Measurements from ENCODE around the gene C2orf81.
A peak's percentile ranks its signal among the peaks of the same experiment; 100 is the strongest.
"Not testable (repeated sequence)": the region's sequence is repeated elsewhere in the genome, so short reads cannot be mapped to it uniquely, and the experiment has no call there.

C2orf81 gene

DNA sequence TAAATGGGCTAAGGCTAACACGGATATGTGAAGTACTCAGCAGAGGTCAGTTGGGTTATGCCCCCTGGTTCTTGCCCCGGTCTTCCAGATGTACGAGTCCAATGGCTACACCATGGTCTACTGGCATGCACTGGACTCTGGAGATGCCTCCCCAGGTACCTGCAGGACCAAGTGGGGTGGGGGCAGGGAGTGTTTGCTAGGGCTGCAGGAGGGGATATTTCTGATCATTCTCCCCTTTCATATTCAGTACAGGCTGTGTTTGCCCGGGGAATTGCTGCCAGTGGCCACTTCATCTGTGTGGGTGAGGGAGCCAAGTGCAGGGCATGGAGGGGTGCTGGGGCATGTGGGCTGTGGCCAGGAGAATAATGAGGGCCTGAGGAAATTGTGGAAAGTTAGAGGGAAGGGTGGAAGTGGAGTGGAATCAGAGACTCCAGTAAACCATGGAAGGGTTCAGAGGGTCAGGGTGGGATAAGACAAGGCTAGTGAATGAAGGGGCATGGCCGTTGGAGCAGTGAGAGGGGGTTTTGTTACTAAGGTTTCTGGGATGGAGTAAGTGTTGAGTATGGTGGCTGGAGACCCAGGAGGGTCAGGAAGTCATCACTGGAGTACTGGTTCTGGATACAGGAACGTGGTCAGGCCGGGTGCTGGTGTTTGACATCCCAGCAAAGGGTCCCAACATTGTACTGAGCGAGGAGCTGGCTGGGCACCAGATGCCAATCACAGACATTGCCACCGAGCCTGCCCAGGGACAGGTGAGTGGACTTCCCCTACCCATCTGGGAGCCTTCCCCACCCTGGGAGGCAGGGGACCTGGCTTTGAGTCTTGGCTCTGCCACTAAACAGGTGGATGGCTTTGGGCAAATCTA lies 2.0 kb upstream of the C2orf81 start:
- no peak for DNase-seq

DNA sequence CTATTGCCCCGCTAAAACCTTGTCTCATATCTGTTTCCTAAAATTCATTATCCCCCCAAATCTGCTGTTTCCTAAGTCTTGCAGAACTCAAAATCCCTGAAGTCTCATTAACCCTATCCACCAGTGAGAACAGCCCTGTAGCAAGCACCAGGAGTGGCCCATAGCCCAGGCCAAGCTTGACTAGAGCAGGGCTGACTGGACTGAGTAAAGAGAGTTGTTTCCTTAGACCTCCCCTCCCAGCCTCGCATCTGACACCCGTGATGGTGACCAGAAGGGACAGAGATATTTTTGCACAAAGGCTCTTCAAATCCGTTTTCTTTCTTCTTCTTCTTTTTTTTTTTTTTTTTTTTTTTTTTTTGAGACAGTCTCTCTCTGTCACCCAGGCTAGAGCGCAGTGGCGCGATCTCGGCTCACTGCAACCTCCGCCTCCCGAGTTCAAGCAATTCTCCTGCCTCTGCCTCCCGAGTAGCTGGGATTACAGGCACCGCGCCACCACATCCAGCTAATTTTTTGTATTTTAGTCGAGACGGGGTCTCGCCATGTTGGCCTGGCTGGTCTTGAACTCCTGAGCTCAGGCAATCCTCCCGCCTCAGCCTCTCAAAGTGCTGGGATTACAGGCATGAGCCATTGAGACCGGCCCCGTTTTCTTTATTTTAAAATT lies 846 bp downstream of the C2orf81 start:
- not testable (repeated sequence) for DNase-seq

DNA sequence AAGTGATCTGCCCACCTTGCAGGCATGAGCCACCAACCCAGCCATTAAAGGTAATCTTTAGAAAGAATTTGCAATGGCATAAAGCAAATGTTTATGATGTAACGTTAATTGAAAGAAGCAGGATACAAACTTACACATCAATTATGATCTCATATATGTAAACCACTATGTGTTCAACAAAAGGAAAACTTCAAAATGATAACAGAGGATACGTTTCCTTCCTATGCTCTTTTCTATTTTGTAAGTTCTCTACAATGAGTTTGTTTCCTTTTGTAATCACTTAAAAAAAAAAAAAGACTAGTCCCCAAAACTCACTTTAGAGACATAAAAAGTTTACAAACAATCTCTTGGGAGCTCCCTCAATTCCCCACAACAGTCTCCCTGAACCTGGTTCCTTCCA lies 1.4 kb downstream of the C2orf81 start:
- no peak for DNase-seq

DNA sequence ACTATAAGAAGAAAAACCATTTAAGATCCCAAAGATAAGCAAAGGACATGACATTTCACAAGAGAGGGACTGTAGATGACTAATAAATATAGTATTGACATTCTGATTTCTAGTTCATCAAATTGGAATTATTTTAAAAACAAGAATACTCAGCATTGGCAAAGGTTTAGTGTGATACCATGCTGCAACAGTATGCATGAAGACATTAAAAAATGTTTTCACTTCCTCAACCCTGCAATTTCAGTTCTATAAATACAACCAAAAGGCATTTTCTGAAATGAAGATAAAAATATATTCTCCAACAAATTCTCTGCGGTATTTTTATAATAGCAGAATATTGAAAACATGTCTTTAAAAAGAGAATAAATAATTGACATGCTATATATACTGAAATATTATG lies 2.1 kb downstream of the C2orf81 start:
- DNase-seq, result peak; percentile 26

DNA sequence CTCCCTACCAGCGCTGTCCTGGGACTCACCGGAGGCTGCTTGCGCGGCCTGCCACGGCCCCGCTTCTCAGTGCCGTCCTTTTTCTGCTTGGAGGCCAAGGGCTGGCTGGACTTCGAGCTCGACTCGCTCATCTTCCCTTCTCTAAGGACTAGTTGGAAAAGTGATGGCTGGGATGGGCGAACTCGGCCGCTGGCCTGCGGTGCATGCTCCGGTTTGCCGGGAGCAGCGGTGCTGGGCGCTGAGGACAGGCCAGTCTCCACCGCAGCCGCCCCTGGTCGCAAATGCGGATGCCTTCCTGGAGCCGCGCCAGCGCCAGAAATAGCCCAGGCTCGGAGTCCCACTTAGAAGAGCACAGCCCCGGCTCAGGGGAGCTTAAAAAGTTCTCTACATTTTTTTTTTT lies 3.1 kb downstream of the C2orf81 start:
- no peak for DNase-seq

DNA sequence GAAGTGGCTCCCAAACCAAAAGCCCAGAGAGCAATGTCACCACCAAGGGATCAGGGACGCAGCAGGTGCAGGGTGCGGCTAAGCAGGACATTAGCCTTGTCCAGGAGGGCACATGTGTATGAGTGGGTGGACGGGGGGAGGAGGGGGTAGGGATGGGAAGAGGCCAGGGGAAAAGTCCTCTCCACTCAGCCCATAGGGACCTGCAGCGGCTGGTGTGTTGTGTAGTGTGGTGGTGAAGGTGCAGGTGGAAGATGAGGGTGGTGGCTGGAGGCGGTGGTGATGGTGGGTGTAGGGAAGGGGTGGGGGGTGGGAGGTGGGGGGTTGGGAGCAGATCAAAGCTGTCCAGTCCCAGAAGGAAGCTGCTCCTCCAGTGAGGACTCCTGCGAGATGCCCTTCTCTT lies 3.7 kb downstream of the C2orf81 start:
- DNase-seq, result no peak

DNA sequence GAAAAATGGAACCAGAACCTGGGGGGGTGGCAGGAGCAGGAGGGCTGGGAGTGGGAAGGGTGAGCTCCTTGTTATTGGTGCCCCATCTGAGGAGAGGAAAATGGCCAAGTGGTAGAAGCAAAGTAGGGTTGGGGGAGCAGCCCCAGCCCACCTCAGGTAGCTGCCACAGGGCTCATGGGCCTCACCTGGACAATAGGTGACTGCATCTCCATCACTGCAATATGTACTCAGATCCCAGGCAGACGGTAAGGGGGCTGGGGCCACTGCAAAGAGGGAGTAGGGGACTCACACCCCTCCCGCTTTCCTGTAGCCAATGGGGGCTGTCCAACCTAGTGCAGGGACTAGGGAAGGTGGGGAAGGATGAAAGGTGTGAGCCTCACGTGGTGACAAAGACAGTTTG lies 4.2 kb downstream of the C2orf81 start:
- no peak for DNase-seq

DNA sequence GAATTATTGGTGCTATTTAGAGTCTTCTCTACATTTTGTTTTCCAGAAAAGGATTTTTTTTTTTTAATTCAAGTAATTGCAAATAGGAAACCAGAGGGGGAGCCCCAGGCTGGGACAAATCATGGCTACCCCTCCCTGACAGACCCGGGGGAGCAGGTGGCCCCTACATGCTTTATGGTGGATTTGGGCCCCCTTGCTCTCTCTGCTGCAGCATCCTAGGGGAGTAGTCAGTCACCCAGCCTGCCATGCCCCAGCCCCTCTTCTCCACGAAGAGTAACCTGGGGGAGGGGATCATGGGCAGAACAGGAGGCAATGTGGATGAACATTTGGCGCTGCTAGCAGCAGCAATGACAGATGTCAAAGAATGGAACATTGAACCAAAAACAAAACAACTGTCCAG lies 4.6 kb downstream of the C2orf81 start:
- DNase-seq, result no peak

DNA sequence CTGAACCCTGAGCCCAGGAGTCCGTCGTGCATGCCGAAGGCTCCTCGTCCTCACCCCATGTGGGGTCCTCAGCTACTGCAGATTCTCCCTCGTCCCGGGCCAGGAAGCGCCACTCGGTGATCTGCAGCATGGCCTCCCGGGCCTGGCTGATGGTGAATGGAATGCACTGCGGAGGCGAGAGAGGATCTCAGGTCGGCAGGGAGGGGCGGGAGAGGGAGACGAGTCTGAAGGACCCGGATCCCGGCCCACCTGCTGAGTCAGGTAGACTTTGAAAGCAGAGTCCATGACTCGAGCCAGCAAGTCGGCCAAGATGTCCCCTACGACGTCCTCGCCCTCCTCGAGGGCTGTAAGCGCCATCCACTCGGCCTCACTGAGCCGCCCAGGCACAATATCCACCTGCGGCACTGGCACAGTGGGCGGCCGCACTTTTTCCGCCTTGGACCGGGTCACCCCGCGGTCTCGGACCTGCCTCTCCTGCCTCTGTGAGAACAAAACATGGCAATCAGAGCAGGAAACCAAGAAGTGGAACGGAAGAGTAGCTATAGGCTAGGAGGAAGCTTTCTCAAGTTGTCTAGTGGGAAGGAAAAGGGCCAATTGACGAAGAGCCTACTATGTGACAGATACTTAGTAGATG lies 5.5 kb downstream of the C2orf81 start:
- DNase-seq, result no peak

DNA sequence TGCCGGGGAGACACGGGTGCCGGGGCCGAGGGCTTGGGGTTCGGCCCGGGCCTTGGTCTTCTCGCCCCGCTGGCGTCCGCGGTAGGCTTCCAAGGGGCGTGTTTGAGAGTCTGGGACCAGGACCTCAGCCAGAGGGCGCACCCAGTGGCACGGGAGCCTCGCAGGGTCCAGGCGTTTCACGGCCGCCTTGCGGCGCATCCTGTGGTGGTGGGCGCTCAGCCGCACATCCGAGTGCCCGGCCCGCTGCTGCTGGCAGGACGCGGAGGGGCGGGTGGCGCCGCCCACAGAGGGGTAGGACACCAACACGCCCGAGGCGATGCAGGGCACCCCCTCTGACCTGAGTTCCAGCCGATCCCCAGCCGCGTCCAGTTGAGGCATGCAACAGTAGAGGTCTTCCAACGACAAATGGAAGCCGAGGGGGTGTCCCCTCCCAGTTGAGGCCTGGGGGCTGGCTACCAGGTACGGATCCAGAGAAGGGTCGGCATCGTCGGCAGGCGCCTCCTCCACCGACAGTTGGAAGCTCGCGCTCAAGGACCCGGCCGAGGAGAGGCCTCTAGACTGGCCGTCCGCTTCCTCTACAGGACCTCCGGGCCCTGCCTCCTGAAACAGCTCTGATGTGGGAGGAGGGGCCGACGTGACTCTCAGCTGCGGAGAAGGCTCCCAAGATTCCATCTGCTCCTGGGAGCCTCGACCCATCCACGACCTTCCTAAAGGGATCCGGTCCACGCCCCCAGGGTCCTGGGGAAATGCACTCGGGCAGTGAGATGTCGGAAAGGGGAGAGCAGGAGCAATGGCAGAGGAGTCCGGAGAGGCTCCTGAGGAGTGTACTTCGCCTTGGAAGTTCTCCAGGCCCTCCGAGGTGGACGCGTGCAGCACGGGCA lies 6.3 kb downstream of the C2orf81 start:
- DNase-seq, result no peak

DNA sequence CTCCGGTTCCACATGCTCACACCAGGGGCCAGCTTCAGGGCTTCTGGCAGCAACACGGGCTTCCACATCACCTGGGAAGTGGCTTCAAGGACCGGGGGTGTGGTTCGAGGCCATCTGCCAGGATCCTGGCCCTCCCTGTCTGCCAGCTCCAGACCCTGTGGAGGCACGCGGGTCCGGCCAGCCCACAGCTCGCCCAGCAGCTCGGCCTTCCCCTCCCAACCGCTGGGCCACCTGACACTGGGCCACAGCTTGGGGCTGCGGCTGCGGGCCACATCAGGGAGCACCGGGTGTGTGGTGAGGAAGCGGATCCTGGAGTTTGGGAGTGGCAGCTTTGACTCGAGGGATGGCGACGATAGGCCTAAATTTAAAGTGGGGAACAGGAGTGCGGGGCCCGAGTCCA lies 7.0 kb downstream of the C2orf81 start:
- no peak for DNase-seq

DNA sequence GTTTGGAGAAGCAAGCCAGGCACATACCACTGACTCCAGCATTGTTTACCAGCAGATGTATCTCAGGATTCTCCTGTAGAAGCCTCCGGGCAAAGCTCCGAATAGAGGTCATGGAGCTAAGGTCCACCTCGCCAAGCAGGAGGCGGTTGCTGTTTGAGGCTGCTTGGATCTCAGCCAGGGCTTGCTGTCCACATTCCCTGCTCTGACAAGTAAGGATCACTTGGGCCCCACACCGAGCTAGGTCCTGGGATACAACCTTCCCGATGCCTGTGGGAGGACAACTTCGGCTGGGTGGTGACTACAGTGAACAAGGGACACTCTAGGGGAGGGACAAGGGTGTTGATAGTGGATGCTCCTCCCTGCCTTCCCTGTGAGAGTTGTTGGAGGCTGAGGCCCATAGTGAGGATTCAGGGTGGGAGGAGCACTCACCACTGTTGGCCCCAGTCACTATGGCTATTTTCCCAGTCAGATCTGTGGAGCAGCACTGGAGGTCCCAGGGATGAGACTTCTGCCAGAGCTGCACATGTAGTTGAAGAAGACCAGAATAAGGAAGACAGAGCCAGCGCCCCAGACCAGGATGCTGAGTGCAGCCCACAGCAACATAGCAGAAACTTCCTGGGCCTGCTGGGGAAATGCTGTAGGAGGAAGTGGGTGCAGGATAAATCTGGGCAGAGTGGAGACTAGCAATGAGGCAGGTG lies 8.3 kb downstream of the C2orf81 start:
- DNase-seq, result no peak

DNA sequence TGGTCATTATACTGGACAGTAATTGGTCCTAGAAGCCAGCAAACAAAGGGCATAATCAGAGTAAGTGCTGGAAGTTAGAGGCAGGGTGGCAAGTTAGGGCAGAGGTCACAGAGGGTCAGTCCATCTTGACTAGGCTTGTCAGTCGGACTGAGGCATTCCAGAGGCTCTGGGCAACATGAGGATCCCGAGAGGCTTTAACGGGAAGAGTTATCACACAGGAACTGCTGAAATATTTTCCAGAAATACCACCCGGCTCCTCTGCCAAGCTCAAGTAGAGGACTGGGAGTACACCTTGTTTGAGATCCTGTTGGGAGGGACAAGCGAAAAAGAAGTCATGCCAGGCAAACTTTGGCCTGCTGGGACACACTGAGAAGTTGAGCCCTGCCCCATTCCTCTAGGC lies 13.7 kb downstream of the C2orf81 start:
- no peak for DNase-seq

DNA sequence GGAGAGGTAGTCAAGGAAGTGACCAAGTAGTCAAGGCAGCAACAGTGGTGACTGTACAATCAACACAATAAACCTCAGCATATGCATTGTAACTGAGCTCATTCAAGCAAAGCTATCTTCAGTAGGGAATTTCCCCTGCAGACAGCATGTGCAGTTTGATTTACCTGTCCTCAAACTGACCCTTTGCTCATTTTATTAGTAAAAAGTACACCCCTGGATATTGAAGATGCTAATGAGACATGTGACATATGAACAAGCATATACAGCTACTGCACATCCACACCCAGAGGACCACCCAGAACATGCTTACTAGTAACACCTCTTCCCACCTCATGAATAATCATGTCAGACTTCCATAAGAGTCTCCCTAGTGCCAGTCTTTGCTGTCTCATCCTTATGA lies 15.4 kb downstream of the C2orf81 start:
- peak; percentile 23 for DNase-seq

DNA sequence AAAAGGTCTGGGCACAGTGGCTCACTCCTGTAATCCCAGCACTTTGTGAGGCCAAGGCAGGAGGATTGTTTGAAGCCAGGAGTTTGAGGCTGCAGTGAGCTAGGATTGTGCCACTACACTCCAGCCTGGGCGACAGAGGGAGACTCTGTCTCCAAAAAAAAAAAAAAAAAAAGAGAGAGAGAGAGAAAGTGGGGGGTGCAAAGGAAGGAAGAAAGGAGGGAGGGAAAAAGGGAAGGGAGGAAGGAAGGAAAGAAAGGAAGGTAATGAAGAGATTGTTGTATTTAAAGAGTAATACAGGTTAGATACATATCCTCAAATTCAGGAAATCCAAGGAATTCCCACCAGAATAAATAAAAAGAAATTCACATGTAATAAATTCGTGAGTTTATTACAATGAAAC lies 19.5 kb downstream of the C2orf81 start:
- DNase-seq, result no peak

DNA sequence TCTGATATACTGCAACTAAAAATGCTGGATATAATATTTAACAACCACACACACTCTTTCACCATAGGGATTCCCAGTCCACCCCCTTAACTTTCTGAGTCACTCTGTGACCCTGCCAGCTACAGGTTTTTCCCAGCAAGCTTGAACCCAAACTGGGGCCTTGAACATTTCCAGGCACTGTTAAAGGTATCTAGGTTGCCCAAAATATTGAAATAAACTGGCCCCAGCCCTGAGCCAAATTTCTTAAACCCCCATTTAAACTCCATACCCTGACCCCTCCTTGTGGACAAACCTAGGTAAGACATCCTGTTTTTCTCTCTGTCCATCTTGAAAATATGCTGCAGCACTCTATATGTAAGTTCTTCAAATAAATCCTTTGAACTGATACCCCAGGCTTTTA lies 21.6 kb downstream of the C2orf81 start:
- DNase-seq, result peak; percentile 41

DNA sequence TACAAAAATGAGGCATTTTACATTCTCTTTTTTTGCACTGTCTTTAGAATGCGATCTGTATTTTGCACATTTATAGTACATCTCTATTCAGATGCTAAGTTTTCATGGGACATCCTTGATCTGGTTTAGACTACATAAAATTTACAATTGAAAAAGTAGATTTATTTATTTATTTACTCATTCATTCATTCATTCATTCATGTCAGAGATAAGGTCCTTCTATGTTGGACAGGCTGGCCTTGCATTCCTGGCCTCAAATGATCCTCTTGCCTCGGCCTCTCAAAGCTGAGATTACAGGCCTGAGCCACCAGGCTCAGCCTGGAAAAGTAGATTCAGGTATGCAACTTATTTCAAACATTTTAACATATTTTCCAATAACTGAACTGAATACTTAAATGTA lies 25.3 kb downstream of the C2orf81 start:
- no peak for DNase-seq

DNA sequence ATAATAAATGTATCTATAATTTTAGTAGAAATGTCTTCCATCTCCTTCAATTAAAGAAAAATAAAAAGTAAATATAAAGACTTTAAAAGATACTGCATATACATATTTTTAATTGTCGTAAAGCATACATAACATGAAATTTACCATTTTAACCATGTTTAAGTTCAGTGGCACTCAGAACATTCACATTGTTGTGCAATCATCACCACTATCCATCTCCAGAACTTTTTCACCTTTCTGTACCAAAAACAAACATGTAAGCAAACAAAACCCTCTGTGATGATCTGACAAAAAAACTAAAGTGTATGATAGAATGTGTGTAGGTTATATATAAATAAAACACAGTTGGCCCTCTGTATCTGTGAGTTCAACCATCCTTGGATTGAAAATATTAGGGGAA lies 27.9 kb downstream of the C2orf81 start:
- no peak for DNase-seq

DNA sequence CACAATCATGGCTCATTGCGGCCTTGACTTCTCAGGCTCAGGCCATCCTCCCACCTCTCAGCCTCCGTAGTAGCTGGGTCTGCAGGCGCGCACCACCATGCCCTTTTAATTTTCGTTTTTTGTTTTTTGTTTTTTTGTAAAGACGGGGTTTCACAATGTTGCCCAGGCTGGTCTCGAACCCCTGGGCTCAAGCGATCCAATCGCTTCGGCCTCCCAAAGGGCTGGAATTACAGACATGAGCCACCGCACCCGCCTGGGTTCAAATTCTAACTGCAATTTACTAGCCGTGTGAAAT lies 29.0 kb downstream of the C2orf81 start:
- DNase-seq, result no peak

DNA sequence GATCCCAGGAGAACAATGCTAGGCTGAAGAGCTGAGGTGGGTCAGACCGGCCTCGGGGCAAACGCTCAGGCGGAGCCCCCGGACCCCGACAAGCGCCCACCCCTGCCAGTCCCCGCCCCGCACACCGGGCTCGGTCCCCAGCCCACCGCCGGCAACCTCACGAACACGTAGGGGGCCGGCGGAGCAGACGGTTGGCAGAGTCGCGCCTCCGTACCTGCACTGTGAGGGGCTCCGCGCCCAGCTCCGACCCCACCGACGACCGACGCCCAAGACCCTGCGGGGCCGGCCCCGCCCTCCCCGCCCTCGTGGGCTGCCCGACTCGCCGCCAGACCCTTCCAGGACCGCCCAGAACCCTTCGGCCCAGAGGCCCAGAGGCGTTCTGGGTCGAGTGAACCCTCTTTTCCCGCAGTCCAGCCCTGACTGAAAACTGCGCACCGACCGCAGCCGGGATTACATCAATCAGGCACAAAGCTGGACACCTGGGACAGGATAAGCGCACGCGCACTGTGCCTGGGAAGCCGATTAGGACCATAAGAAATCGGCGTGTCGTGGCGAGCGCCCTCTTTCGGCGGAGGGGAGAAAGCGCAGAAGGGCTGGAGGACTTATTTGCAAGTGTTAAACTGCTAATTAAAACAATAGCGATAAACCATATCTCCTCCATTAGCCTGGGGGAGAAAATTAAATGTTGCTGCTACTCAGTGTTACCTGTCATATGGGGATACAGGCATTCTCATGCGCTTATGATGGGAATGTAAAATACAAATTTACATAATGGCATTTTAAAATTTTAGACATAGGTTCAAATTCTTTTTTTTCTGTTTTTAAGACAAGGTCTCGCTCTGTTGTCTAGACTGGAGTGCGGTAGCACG lies 29.6 kb downstream of the C2orf81 start:
- DNase-seq, result peak; percentile 94

DNA sequence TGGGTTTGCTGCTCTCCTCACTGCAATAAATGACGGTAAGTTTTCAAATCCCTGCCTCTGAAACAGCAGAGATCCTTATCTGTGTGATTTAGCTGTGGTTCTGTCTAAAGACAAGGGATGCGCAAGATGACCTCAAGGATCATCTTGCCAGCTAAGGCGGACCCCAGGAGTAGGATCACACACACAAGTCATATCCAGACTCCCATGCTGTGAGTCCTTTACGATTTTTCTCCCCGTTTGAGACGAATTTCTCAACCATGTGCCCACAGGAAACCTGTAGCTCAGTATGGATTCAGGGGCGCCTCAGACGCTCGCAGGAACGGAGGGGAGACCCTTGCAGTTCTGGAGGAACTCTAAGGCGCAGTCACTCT lies 30.2 kb downstream of the C2orf81 start:
- peak; percentile 23 for DNase-seq

DNA sequence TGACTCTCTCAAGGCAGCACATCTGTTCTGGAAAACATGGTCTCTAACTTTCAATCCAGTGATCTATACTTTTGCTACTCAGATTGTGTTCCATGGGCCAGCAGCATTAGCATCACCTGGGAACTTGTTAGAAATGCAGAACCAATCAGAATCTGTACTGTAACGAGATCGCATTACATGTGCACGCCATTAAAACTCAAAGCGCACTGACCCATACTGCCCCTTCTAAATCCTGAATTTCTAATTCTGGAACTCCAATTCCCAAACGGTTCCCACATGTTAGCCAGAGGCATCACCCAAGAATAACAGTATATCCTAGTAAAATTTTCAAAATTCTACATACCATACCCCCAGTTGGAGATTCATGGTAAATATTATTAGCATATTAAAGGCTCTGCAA lies 30.8 kb downstream of the C2orf81 start:
- DNase-seq, result no peak

All from RPMI8226 (cell line).